ENCODE data around the gene ENAH.

Gene ENAH

GRCh38 chr1:225494789-225495359 is 158.0 kb downstream of the ENAH start:
- Histone ChIP-seq H3K36me3 (replicated peaks) (peaks cover 3% of the 10 kb centered on the region), H3K4me3 (ENCODE audit: low read depth, low read length) (no peak overlapping the region), H3K27me3 (replicated peaks) (no peaks in the 10 kb centered on the region), H3K27ac (no peak overlapping the region)
- DNase-seq: no peak
- in situ Hi-C loops (cut with HindIII; ENCODE audit: low pct_ligation_motif_present, low sequenced_read_pairs): no loop called here
- TF ChIP-seq, protein P1, sequence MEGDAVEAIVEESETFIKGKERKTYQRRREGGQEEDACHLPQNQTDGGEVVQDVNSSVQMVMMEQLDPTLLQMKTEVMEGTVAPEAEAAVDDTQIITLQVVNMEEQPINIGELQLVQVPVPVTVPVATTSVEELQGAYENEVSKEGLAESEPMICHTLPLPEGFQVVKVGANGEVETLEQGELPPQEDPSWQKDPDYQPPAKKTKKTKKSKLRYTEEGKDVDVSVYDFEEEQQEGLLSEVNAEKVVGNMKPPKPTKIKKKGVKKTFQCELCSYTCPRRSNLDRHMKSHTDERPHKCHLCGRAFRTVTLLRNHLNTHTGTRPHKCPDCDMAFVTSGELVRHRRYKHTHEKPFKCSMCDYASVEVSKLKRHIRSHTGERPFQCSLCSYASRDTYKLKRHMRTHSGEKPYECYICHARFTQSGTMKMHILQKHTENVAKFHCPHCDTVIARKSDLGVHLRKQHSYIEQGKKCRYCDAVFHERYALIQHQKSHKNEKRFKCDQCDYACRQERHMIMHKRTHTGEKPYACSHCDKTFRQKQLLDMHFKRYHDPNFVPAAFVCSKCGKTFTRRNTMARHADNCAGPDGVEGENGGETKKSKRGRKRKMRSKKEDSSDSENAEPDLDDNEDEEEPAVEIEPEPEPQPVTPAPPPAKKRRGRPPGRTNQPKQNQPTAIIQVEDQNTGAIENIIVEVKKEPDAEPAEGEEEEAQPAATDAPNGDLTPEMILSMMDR (IDR thresholded peaks at IDR 0.05; ENCODE audit: low read depth, low read length, missing control alignments): no peak

DNA sequence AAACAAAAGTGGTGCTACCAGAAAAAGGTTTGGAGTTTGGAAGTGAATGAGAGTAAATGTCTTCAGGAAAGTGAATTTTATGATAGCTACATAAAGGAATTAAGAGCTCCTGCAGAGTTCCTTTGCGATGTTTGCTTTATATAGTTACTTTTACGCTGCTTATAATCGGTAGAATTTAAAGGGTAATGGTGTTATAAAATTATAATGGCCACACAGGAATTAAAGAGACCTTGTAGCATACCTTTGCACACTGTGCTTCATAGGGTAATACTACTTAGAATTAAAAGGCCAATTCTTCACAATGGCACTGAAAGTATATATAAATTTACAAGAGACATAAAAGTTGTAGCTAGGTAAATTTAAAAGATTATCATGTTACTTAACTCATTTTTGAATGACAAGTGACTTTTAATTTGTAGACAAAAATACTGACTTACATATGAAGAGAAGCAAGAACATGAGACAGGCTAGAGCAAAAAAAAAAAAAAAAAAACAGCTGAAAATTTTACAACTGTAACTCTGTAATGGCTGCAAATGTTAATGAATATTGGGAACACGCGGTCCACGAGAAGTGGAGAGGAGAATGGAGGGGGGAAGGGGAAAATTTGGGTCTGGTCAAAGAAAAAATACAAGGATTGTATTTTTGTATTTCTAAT is 159.2 kb downstream of the ENAH start:
- Histone ChIP-seq H3K27ac (no peak overlapping the region), H3K36me3 (replicated peaks) (peaks cover 3% of the 10 kb centered on the region), H3K4me3 (ENCODE audit: low read depth, low read length) (no peak overlapping the region), H3K27me3 (replicated peaks) (no peaks in the 10 kb centered on the region)
- TF ChIP-seq, protein P1 (IDR thresholded peaks at IDR 0.05; ENCODE audit: low read depth, low read length, missing control alignments): no peak
- no peak for DNase-seq
- in situ Hi-C loops (cut with HindIII; ENCODE audit: low pct_ligation_motif_present, low sequenced_read_pairs): no loop called here

GRCh38 chr1:225488676-225489075 is 164.2 kb downstream of the ENAH start:
- TF ChIP-seq, protein P1 (IDR thresholded peaks at IDR 0.05; ENCODE audit: low read depth, low read length, missing control alignments): no peak
- DNase-seq: no peak
- Histone ChIP-seq H3K27me3 (replicated peaks) (no peaks in the 10 kb centered on the region), H3K36me3 (replicated peaks) (no peaks in the 10 kb centered on the region), H3K4me3 (ENCODE audit: low read depth, low read length) (no peak overlapping the region), H3K27ac (no peak overlapping the region)
- in situ Hi-C loops (cut with HindIII; ENCODE audit: low pct_ligation_motif_present, low sequenced_read_pairs): no loop called here

DNA sequence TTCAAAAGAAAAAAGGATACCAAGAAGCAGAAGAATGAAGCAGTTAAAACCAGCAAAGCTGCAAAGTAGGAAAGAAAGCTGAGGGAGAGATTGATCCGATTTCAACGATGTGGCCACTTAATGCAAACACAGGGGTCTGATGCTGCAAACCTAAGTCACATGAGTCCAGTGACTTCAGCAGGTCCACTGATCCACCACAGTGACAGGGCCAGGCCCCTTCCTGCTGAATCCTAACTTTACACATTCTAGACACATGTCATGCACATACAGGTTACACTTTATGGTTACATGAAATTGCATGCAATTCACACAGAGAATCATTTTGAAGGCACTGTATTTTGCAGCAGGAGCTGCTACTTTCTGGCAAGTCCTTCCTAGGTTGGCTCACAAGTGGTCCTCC is 166.1 kb downstream of the ENAH start:
- H3K4me3 ChIP-seq (ENCODE audit: low read depth, low read length): no peak overlapping the region
- H3K27ac ChIP-seq: no peak overlapping the region
- no peak for DNase-seq
- in situ Hi-C loops (cut with HindIII; ENCODE audit: low pct_ligation_motif_present, low sequenced_read_pairs): no loop called here
- TF ChIP-seq, protein P1 (IDR thresholded peaks at IDR 0.05; ENCODE audit: low read depth, low read length, missing control alignments): no peak
- H3K36me3 ChIP-seq (replicated peaks): no peaks in the 10 kb centered on the region
- H3K27me3 ChIP-seq (replicated peaks): no peaks in the 10 kb centered on the region

DNA sequence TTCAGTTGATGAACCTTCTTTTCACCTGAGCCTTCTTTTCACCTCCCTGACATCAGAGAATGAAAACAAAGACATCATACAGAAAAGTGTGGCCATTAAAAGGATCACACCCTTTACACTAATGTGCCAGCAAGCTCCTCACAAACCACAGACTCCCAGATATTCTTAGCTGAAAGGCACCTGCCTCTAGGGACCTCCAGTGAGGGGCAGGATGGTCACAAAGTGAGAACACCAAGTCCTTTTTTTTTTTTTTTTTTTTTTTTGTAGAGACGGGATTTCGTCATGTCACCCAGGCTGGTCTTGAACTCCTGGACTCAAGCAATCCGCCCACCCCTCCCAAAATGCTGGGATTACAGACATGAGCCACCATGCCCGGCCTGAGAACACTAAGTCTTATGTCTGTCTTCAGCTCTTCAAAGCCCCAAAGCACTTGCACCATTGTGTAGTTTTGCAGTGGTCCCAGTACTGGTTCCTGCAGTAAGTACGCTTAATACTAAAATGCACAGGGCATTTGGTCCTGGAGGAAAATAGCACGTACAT is 166.9 kb downstream of the ENAH start:
- Histone ChIP-seq H3K36me3 (replicated peaks) (no peaks in the 10 kb centered on the region), H3K4me3 (ENCODE audit: low read depth, low read length) (no peak overlapping the region), H3K27ac (no peak overlapping the region), H3K27me3 (replicated peaks) (no peaks in the 10 kb centered on the region)
- in situ Hi-C loops (cut with HindIII; ENCODE audit: low pct_ligation_motif_present, low sequenced_read_pairs): no loop called here
- DNase-seq: no peak
- TF ChIP-seq, protein P1 (IDR thresholded peaks at IDR 0.05; ENCODE audit: low read depth, low read length, missing control alignments): no peak

All from brain microvascular endothelial cell (primary cell).